ENCODE results near the gene IRGM.
"Not testable (repeated sequence)": the region's sequence is repeated elsewhere in the genome, so short reads cannot be mapped to it uniquely, and the experiment has no call there.

Gene IRGM

DNA sequence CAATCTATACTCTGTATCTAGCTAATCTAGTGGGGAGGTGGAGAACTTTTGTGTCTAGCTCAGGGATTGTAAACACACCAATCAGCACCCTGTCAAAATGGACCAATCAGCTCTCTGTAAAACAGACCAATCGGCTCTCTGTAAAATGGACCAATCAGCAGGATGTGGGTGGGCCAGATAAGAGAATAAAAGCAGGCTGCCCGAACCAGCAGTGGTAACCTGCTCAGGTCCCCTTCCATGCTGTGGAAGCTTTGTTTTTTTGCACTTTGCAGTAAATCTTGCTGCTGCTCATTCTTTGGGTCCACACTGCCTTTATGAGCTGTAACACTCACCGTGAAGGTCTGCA lies at the start of gene IRGM:
IRGM (plus strand) TSS at position 214 of the 346 bp plus-strand sequence. CDS start 1,603 bp downstream, outside the sequence.
- DNase-seq (ENCODE audit: low read depth): not testable (repeated sequence)

DNA sequence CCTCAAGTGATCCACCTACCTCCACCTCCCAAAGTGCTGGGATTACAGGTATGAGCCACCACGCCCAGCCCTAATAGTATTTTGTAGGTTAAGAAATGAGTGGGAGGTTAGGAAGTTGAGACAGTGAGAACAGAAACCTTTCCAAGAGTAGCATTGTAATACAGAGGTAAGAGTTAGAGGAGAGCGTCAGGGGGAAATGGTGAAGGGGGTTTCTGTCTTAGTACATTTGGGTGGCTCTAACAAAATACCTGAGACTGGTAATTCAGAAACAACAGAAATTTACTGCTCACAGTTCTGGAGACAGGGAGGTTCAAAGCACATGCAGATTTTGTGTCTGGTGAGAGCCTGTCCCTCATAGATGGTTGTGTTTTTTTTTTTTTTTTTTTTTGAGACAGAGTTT lies 48.9 kb upstream of the IRGM start:
- no peak for DNase-seq (ENCODE audit: low read depth)

DNA sequence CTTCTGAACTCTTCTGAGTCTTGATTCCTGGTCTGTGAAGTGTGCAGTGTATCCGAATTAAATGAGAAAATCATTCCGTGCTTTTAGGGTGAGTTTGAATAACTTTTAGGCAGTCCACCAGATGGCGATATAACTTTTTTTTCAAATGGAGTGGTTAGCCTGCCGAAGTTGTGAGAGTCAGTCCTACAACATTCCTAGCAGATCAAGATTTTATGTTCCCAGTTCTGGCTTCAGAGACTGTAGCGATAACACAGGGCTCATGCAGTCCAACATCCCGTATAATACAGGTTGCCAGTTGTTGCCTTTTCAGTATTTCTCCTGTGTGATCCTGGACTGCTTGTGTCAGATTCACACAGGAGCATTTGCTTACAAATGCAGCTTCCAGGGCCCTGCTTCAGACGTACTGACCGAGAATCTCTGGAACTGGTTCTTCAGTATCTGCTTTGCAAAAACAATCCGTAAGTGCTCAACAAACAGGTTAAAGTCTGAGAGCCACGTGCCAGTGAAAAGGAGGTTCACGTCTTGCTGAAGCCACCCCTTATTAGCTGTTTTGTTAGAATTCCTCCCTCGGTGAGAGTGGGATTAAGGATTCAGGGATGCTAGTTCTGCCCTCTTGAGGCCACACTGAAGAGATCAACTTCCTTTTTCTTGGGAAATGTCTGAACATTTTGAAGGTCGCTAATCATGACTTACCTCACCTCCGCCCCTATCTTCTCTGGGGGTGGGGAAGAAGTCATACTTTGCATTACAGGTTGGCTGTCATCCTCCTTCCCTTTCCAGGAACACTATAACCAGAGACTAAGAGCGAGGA lies 45.0 kb upstream of the IRGM start:
- no peak for DNase-seq (ENCODE audit: low read depth)

GRCh38 chr5:150804388-150804787 lies 41.9 kb upstream of the IRGM start:
- DNase-seq (ENCODE audit: low read depth): no peak

DNA sequence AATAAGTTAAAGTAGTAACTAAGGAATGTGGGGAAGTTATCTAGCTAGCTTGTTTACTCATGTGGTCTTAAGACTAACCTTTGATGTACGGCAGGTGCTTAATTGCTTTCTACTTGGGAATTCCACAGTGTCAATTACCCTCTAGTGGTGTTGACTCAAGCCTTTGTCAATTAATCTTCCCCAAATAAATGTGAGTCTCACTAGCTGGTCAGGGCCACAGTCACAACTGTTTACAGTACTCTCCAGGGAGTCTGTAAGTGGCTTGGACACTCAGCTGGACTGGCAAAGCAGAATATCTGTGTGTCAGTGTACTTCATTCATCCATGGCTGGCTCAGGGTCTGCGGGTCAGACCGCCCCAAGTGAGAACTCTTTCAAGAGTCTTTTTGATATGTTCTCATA lies 37.0 kb upstream of the IRGM start:
- DNase-seq (ENCODE audit: low read depth): no peak

GRCh38 chr5:150815010-150815409 lies 31.3 kb upstream of the IRGM start:
- DNase-seq (ENCODE audit: low read depth): no peak

GRCh38 chr5:150816946-150817345 lies 29.4 kb upstream of the IRGM start:
- DNase-seq (ENCODE audit: low read depth): no peak

DNA sequence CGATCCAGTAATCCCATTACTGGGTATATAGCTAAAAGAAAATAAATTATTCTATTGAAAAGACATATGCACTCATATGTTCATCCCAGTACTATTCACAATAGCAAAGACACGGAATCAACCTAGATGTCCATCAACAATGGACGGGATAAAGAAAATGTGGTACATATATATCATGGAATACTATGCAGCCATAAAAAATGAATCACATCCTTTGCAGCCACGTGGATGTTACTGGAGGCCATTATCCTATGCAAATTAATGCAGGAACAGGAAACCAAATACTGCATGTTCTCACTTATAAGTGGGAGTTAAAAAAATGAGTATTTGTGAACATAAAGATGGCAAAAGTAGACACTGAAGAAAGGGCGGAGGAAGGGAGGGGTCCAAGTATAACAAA lies 16.6 kb upstream of the IRGM start:
- DNase-seq (ENCODE audit: low read depth): no peak

- DNase-seq (ENCODE audit: low read depth): not testable (repeated sequence)
Observed at GRCh38 chr5:150831821-150832220, 14.5 kb upstream of the IRGM start.

- no peak for DNase-seq (ENCODE audit: low read depth)
Observed at GRCh38 chr5:150836064-150836463, 10.3 kb upstream of the IRGM start.

- DNase-seq (ENCODE audit: low read depth): no peak
Observed at GRCh38 chr5:150836703-150837102, 9.6 kb upstream of the IRGM start.

- DNase-seq (ENCODE audit: low read depth): not testable (repeated sequence)
Observed at GRCh38 chr5:150845185-150845859, 999 bp upstream of the IRGM start.

- peak; percentile 56 for DNase-seq (ENCODE audit: low read depth)
Observed at GRCh38 chr5:150846654-150847333, 473 bp downstream of the IRGM start.

DNA sequence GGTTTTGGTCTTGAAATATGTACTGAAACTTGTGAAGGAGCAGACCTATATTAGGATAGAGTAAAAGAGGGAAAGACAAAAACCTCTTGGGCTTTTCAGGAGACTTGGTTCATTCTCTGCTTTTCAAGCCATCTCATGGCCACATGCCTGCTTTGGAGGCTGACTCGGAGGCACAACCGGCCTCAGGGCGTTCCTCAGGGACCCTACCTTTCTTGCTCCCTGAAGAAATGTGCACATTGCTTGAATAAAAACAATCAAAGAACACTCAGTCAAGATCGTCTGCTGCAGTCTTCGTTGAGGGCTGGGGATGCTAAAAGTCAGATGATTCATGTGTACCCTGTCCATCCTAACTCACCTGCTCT lies 994 bp downstream of the IRGM start:
- DNase-seq (ENCODE audit: low read depth): no peak

GRCh38 chr5:150848271-150848670 lies 1.9 kb downstream of the IRGM start:
- no peak for DNase-seq (ENCODE audit: low read depth)

- no peak for DNase-seq (ENCODE audit: low read depth)
Observed at GRCh38 chr5:150851039-150851438, 4.7 kb downstream of the IRGM start.

GRCh38 chr5:150853561-150853960 lies 7.2 kb downstream of the IRGM start:
- DNase-seq (ENCODE audit: low read depth): no peak

DNA sequence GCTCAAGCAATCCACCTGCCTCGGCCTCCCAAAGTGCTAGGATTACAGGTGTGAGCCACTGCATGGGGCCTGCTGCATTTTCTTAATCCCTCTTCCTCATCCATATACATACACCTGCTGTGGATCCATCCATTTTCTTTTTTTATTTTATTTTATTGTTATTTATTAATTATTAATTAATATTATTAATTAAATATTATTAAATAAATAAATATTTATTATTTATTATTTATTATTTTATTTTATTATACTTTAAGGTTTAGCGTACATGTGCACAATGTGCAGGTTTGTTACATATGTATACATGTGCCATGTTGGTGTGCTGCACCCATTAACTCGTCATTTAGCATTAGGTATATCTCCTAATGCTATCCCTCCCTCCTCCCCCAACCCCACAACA lies 10.4 kb downstream of the IRGM start:
- not testable (repeated sequence) for DNase-seq (ENCODE audit: low read depth)

- DNase-seq (ENCODE audit: low read depth): no peak
Observed at GRCh38 chr5:150860246-150860821, 14.0 kb downstream of the IRGM start.

DNA sequence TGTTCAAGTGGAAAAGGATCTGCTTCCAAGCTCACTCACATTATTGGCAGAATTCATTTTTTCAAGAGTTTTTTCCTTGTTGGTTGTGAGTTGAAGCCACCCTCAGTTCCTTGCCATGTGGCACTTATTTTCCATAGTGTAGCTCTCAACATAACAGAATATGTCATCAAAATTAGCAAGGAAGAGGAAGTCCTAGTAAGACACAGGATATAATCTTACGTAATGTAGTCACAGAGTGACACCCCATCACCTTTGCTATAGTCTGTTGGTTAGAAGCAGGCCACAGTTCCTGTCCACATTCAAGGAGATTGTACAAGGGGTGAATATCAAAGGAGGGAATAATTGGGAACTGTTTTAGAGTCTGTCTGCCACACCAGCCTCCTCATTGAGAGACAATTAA lies 15.7 kb downstream of the IRGM start:
- no peak for DNase-seq (ENCODE audit: low read depth)

GRCh38 chr5:150879358-150879757 lies 33.0 kb downstream of the IRGM start:
- no peak for DNase-seq (ENCODE audit: low read depth)
